ENCODE measurements around the gene TACR2.

Gene TACR2

GRCh38 chr10:69416695-69417094, at the start of gene TACR2:
Gene TACR2 (minus strand): TSS chr10:69416918. CDS start chr10:69416323, 595 bp downstream.
- no peak for DNase-seq (ENCODE audit: low read depth in 2 of 2)

GRCh38 chr10:69466158-69466490, 49.4 kb upstream of the TACR2 start:
- DNase-seq (ENCODE audit: low read depth in 2 of 2), result no peak

DNA sequence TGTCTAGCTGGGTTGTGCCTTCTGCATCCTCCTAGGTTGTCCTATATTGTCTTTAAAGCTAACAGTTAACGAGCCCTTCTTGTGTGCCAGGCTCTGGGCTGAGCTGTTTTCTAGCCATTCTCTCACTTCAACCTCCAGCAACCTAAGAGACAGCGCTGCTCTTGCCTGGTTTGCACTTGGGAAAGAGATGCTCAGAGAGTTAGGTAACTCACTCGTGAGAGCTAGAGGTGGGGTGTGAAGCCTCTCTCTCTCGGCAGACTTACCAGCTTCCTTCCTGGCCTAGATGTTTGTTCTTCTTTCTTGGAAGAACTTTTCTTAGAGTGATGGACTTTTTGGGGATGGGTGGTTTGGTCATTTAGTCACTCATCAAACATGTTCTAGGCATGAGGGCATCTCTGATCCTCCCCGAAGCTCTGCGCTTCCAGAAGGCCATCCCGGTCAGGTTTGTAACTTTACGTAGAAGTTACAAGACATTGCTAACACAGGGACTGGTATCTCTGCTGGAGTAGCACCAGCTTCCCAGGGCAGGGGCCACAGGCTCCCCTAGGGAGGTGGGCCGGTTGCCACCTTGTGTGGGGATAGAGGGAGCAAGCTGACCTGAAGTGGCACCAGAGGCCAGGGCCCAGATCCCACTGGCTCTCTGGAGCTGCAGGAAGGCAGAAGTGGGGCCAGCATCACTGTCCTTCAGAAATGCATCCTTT, 48.9 kb upstream of the TACR2 start:
- DNase-seq (ENCODE audit: low read depth in 2 of 2), result no peak

GRCh38 chr10:69464801-69465401, 48.2 kb upstream of the TACR2 start:
- DNase-seq (ENCODE audit: low read depth in 2 of 2), result no peak

DNA sequence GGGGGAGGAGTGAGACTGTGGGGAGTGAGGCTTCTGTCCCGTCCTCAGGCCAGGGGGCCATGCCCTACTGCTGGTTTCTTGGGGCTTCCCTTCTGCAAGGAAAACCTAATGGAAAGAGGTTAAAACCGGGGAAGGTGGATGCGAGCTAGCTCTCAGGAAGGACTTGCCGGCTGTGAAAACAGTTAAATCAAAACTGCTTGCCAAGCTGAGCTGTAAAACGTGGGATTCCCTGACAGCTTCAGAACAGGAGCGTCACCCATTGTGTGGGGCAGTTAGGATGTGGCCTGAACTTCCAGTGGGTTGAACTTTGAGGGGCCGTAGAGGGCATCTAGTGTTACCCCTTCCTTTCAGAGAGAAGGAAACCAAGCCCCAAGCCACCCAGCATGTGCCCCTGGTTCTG, 47.7 kb upstream of the TACR2 start:
- no peak for DNase-seq (ENCODE audit: low read depth in 2 of 2)

DNA sequence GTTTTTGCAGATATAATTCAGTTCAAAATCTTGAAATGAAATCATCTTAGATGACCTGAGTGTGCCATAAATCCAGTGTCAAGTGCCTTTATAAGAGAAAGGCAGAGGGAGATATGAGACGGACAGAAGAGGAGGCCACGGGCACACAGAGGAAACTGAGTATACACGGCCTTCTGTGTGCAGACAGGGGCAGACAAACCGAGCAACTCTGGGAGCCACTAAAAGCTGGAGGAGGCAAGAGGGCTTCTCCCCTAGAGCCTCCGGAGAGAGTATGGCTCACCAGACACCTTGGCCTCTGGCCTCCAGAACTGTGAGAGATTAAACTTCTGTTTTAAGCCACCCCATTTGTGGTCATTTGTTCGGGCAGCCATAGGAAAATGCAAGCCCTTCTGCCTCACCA, 47.2 kb upstream of the TACR2 start:
- DNase-seq (ENCODE audit: low read depth in 2 of 2), result no peak

- DNase-seq (ENCODE audit: low read depth in 2 of 2), result no peak
Observed at GRCh38 chr10:69461243-69462025, 44.7 kb upstream of the TACR2 start.

DNA sequence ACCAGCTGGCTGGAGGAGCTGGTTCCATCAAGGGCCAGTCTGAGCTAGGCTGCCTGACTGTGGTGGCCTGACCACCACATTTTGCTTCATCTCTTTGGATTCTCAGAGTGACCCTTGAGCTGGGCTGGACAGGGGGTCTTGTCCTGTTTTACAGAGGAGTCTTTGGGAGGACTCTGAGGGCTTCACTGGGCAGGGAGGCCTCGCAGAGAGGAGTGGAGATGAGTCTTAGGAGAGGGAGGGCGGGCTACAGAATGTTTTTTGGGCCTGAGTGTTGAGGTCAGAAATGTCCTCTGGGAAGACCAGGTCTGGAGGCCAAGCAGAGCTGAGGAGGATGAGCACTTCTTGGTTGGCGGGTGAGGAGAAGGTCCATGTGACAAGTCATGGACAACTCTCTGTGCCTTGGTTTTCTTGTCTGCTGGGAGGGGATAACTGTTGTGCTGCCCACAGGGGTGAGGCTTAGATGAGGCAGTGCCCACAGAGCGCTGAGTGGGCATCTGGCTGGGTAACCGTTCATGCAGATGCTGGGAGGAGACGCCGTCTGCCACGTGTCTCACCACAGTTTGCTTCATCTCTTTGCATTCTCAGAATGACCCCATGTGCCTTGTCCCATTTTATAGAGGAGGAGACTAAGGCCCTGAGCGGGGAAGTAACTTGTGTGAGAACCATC, 44.0 kb upstream of the TACR2 start:
- DNase-seq (ENCODE audit: low read depth in 2 of 2), result no peak

GRCh38 chr10:69459893-69460575, 43.3 kb upstream of the TACR2 start:
- DNase-seq (ENCODE audit: low read depth in 2 of 2), result no peak

- no peak for DNase-seq (ENCODE audit: low read depth in 2 of 2)
Observed at GRCh38 chr10:69459101-69459790, 42.5 kb upstream of the TACR2 start.

GRCh38 chr10:69458430-69459100, 41.8 kb upstream of the TACR2 start:
- no peak for DNase-seq (ENCODE audit: low read depth in 2 of 2)

- DNase-seq (ENCODE audit: low read depth in 2 of 2), result no peak
Observed at GRCh38 chr10:69457771-69458237, 41.1 kb upstream of the TACR2 start.

DNA sequence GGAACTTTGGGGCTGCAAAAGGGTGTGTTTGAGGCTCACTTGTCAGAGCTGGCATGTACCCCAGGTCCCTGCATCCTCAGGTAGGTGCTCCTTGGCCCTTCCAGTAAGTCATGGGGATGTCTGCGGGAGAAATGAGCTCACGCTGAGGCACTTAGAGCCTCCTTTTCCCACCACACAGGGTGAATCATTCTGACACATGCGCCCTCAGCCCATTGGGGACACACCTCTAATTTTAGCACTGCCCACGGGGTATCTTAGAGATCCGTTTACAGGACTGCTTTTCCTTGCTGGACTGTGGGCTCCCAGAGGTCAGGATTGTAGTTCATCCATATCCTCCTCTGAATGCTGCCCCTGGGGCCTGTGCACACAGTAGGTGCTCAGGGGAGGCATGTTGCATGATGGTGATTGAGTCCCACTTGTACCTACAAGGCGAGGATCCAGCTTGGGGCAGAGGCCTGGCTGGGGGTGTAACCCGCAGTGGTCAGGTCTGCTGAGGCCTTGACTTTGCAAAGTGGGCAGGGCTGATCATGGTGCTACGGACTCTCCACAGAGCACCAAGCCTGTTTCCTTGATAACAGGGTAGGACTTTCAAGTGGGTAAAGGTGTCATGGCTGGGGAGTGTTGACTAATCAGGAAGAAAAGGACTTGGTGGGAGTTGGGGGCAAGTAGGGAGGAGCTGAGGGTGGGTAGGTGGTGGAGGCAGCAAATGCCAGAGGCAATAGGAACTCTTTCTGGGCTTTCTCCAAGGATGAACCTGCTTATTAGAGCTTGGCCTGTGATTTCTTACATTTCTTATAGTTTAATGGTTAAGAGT, 40.4 kb upstream of the TACR2 start:
- DNase-seq (ENCODE audit: low read depth in 2 of 2), result no peak

- DNase-seq (ENCODE audit: low read depth in 2 of 2), result no peak
Observed at GRCh38 chr10:69455006-69455763, 38.5 kb upstream of the TACR2 start.

GRCh38 chr10:69453795-69454194, 37.1 kb upstream of the TACR2 start:
- no peak for DNase-seq (ENCODE audit: low read depth in 2 of 2)

- no peak for DNase-seq (ENCODE audit: low read depth in 2 of 2)
Observed at GRCh38 chr10:69452676-69453415, 36.1 kb upstream of the TACR2 start.

- DNase-seq (ENCODE audit: low read depth in 2 of 2), result no peak
Observed at GRCh38 chr10:69451784-69452251, 35.1 kb upstream of the TACR2 start.

- peak in 1 of 2 experiments; percentile 20 for DNase-seq (ENCODE audit: low read depth in 2 of 2)
Observed at GRCh38 chr10:69451209-69451783, 34.6 kb upstream of the TACR2 start, which contains the start of gene TSPAN15. Gene TSPAN15 (plus strand): TSS chr10:69451465. CDS start chr10:69451595, 130 bp downstream.

All from fibroblast of skin of left biceps (primary cell).